ENCODE data around the gene DCAKD.
A peak's percentile ranks its signal among the peaks of the same experiment; 100 is the strongest.

Gene DCAKD

GRCh38 chr17:45030733-45031132, 20.7 kb downstream of the DCAKD start:
- H3K27ac ChIP-seq = no peak overlapping the region
- TF ChIP-seq ZFX (IDR thresholded peaks at IDR 0.05; ENCODE audit: borderline replicate concordance) (no peak), CTCF (IDR thresholded peaks at IDR 0.05) (no peak)

DNA sequence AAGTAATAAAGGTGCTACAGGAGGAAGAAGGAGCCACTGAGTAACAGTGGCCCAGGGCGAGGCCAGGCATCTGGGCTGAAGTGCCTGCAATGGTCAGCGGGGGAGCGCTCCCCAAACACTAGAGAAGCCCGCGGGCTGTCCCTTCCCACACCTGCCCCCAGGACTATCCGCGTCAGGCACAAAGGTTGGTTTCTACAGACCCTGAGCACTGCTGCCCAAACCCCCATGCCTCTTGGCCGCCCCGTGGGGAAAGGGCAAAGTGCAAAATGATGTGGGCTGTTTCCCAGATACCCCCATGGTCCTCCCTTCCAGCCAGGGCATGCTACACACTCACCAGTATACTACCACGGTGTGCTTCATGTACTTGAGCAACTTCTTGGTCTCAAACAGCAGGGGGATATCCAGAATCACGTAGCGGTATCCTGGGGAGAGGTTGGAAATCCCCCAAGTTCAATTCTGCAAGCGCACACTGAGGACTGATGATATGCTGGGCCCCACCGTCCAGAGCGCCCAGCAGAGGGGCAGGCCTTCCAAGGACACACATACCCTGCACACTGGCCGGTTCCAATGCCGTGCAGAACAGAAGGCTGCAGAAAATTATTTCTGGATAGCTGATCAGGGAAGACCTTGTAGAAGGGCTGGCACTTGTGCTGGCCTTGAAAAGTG, 21.5 kb downstream of the DCAKD start:
- TF ChIP-seq CTCF (IDR thresholded peaks at IDR 0.05) (no peak), ZFX (IDR thresholded peaks at IDR 0.05; ENCODE audit: borderline replicate concordance) (no peak)
- H3K27ac ChIP-seq = no peak overlapping the region

DNA sequence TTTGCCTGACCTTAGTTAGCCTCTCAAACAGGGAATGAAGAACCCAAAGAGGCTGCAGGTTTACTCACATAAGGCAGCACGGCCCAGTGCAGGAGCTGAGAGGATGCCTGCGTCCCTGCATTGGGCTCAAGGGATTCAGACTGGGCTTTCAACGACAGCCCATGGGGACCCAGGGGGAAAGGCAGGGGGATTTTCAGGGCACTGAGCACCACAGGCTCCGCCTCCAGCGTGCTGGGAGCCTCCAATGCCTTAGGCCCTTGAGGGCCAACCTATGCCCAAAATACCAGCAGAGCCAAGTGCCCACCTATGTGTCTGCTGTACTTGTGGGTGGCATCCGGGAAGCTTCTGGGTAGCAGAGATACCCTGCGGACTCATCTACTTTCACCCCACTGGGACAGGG, 22.3 kb downstream of the DCAKD start:
- TF ChIP-seq CTCF (IDR thresholded peaks at IDR 0.05) (no peak), ZFX (IDR thresholded peaks at IDR 0.05; ENCODE audit: borderline replicate concordance) (no peak)
- no peak overlapping the region for H3K27ac ChIP-seq

- H3K27ac ChIP-seq = peak overlapping the region; percentile 32
- TF ChIP-seq CTCF (IDR thresholded peaks at IDR 0.05) = no peak
- no peak for TF ChIP-seq ZFX (IDR thresholded peaks at IDR 0.05; ENCODE audit: borderline replicate concordance)
Observed at GRCh38 chr17:45022655-45023339, 28.6 kb downstream of the DCAKD start.

DNA sequence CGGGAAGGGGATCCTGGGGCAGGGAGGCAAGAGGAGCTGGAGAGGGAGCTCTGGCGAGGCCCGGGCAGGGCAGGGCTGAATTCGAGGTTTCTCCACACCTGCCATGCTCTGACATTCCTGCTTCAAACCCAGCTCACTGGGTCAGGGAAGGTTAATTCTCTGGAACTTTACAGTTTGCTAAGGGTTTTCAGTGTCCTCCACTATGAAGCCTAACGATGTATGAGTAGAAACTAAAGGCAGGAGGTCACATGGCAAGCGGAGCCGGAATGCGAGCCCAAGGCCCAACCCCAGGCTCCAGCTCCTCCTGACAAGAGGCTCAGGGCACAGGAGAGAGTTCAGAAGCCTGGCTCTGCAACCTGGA, 29.2 kb downstream of the DCAKD start:
- H3K27ac ChIP-seq = peak overlapping the region; percentile 32
- TF ChIP-seq ZFX (IDR thresholded peaks at IDR 0.05; ENCODE audit: borderline replicate concordance) (no peak), CTCF (IDR thresholded peaks at IDR 0.05) (no peak; the same call in none of the 2 replicates)

DNA sequence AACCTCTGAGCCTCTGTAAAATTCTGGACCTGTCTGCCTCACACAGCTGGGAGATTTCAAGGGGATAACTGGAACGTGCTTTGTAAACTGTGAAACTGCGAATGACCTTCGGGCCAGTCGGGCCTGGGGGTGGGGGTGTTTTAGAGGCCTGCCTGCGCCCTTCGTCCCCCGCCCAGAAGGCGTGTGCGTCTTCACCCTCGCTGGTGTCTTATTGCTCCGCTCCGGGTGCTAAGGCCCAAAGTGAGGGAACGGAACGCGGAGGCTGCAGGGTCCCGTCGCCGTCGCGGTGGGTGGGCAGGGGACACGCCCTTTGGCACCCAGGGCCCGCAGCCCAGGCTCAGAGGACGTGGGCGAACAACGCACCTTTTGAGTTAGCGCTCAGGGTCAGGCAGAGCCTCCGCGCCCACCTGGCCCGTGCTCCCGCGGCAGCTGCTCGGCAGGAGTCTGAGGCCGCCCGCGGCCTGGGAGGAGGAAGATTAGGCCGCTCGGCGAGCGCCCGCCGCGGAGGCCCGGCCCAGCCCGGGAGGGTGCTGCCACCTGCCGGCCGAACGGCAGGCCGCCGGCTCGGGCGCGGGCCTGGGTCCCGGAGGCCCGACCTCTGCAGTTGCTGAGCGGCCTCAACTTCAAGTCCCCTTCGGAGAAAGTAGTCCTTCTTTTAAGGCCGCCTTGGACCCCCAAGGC, 29.7 kb downstream of the DCAKD start:
- TF ChIP-seq ZFX (IDR thresholded peaks at IDR 0.05; ENCODE audit: borderline replicate concordance) (no peak), CTCF (IDR thresholded peaks at IDR 0.05) (peak; percentile 99)
- peak overlapping the region; percentile 32 for H3K27ac ChIP-seq

All from 22Rv1 (cell line).